HFF-Myc (cell line): Measurements from ENCODE around the gene LINC01488.

Experiments used
- DNase-seq: peaks from one replicate; pipeline ENCODE4 v3.0.0-alpha.2; 2011; ENCODE audit warnings: low read depth; ENCODE audit errors: extremely low read depth
- H3K4me3 ChIP-seq: replicated peaks from 2 replicates; pipeline ENCODE4 v1.5.1; 2011; ENCODE audit warnings: low read depth, mild to moderate bottlenecking, control low read depth, low read length
- CTCF ChIP-seq: IDR thresholded peaks from 2 replicates; pipeline ENCODE4 v1.5.1; 2012; ENCODE audit warnings: mild to moderate bottlenecking, low read depth, low read length, control low read depth; ENCODE audit errors: missing control alignments

The LINC01488 gene

GRCh38 chr11:69437001-69437875, 44.2 kb upstream of the LINC01488 start:
- no peak overlapping the region for H3K4me3 ChIP-seq
- no peak for TF ChIP-seq CTCF
- DNase-seq = no peak

DNA sequence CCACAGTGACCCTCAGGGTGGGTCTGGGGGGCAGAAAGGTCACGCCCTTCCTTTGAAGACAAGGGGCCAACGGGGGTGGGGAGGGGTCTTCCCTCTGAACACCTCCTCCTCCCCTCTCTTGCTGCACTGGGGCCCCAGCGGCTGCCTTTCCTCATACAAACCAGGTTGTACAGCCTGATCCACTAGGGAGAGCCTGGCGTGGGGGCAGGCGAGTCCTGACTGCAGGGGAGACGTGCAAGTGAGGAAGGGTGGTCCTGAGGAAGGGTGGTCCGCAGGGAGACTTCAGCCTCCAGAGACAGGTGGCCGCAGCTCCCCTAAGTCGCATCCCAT, 43.6 kb upstream of the LINC01488 start:
- H3K4me3 ChIP-seq = no peak overlapping the region
- no peak for DNase-seq
- no peak for TF ChIP-seq CTCF

- DNase-seq = no peak
- TF ChIP-seq CTCF = no peak
- no peak overlapping the region for H3K4me3 ChIP-seq
These were observed 43.1 kb upstream of the LINC01488 start for GRCh38 chr11:69438286-69438920.

DNA sequence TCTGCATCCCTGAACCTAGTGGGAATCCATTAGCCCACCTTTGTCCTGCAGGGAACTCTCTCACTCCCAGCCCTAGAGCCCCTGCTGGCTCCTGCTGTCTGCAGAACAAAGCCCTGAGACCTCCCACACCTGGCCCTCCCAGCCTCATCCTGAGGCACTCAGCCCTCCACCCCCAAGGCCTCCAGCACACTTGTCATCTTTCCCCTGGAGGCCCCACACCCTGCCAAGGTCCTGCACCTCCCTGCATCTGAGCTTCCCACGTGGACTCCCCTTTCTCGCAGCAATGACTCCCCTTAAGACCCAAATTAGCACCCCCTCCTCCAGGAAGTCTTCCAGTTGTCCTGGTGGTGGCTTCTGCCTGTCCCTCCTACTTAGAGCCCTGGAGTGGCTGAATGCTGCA, 42.3 kb upstream of the LINC01488 start:
- TF ChIP-seq CTCF = no peak
- DNase-seq = no peak
- H3K4me3 ChIP-seq = no peak overlapping the region

DNA sequence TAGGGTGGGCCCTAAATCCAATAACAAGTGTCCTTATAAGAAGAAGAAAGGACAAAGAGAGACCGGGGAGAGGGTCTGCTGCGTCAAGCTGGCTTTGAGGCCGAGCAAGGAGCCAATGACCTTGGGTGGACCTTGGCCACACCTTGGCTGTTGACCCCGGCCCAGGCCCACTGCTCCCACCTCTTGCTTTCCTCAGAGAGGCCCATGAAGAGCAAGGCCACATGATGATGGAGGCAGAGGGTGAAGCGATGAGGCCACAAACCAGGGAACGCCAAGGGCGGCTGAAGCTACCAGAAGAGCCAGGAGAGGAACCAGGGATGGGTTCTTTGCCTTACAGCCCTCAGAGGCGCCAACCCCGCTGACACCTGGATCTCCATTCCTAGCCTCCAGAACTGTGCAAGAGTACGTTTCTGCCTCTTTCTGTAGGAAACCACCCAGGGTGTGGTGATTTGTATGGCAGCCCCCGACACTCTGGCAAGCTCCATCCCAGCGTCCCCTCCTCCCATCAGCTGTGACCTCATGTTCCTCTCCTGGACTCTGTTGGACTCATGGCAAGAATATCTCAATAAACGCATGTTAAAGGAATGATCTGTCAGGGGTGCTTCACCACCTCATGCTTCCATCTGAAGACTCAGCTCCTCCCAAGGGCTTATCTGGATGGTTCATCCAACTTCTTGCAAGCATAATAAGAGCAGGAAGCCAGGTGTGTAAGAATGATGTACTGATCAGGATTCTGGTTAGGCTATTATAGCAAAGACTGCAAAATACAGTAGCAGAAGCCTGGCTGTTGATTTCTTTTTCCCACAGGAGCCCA, 41.6 kb upstream of the LINC01488 start:
- no peak for DNase-seq
- no peak overlapping the region for H3K4me3 ChIP-seq
- TF ChIP-seq CTCF = no peak

GRCh38 chr11:69440876-69441275, 40.6 kb upstream of the LINC01488 start:
- DNase-seq = no peak
- no peak overlapping the region for H3K4me3 ChIP-seq
- no peak for TF ChIP-seq CTCF
